Limb (tissue), 2 donors: ENCODE measurements around the gene LILRB5.
"Not testable (repeated sequence)": the region's sequence is repeated elsewhere in the genome, so short reads cannot be mapped to it uniquely, and the experiment has no call there.

Experiments used
- DNase-seq, 2 donors: peaks; one replicate each; pipeline ENCODE4 v3.0.0-alpha.2; 2016; ENCODE audit errors: extremely low spot score in 2 of 2

Gene LILRB5

GRCh38 chr19:54277111-54277615, 20.1 kb upstream of the LILRB5 start:
- DNase-seq, result not testable (repeated sequence)

GRCh38 chr19:54275951-54276350, 18.9 kb upstream of the LILRB5 start:
- no peak for DNase-seq

DNA sequence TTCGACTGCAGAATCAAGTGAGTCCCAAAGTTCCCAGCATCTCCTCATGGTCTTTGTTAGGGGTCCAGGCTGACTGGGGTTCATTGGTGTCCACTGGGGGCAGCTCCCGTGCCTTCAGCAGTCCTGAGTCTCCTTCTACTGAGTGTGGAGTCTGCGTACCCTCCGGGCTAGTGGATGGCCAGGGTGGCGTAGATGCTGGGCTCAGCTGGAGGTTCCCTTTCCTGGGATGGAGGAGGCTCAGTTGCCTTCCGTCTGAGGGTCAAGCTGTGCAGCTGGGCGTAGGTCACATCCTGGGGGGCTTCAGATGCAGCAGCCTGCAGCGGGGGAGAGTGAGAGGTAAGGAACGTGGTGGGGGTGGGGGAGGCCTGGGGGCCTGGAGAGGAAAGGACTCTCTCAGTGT, 17.4 kb upstream of the LILRB5 start:
- DNase-seq, result peak in 1 of 2 donors; percentile 6

DNA sequence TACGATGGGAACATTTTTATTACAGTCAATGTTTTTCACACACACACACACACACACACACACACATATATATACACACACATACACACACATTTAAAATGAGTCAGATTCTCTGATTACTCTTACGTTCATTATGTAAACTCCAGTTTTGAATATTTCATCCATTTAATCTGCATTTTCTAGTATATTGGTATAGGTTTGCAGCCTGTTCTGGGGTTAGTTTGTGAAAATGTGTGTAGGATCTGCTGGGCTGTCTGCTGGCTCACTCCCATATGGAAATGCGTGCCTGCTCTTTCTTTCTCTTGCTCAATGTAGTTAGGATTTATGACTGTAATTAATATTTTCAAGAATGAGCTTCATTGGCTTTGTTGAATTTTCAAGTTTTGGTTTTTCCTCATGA, 16.7 kb upstream of the LILRB5 start:
- DNase-seq, result no peak

GRCh38 chr19:54272181-54272580, 15.1 kb upstream of the LILRB5 start:
- not testable (repeated sequence) for DNase-seq

DNA sequence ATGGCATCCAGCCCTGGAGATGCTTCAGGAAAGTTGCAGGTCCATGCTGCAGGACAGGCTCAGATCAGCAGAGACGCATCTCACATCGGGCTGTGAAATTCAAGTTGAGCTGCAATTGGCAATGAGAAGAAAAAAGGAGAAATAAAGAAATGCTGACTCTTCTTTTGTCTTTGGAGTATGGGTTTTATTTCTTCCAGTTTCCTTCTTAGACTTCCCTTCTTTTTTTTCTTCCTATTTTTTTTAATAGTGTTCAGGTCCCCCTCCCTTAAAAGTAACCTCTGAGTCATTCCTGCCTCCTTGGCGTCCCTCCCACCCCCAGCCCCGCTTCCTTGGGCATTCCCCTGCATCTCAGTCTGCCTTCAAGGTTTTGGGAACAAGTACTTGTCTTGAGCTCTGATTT, 14.5 kb upstream of the LILRB5 start:
- peak in 1 of 2 donors; percentile 5 for DNase-seq

- peak in 1 of 2 donors; percentile 7 for DNase-seq
Observed at GRCh38 chr19:54271106-54271505, 14.0 kb upstream of the LILRB5 start.

GRCh38 chr19:54268936-54269335, 11.9 kb upstream of the LILRB5 start:
- DNase-seq, result no peak

DNA sequence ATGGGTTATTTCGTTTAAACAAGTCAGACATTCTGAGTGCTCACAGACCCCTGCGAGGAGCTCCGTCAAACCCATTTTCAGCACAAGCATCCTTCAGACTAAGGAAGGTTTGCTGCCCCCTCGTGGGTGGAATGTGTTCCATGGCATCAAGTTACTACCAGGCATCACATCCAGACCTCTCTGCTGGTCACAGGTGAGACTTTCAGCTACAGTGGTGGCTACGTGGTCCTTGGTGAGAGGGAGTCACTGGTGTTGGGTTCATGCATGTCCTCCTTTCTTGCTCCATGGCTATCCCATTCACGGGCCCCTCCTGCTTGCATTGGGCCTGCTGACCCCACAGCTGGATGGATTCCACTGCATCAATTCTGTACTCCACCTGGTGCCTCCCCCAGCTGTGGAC, 9.1 kb upstream of the LILRB5 start:
- peak; percentile 21 to 84 for DNase-seq

DNA sequence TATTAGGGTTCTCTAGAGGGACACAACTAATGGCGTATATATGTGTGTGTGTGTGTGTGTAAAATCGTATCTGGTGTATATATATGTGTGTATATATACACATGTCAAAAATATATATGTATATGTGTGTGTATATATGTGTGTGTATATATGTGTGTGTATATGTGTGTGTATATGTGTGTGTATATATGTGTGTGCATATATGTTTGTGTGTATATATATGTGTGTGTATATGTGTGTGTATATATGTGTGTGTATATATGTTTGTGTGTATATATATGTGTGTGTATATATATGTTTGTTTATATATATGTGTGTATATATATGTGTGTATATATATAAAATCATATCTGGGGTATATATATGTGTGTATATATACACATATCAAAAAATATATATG, 5.4 kb upstream of the LILRB5 start:
- no peak for DNase-seq

- DNase-seq, result no peak
Observed at GRCh38 chr19:54262066-54262465, 5.0 kb upstream of the LILRB5 start.

GRCh38 chr19:54256250-54257115, 590 bp downstream of the LILRB5 start:
- no peak for DNase-seq

GRCh38 chr19:54255105-54255775, 1.8 kb downstream of the LILRB5 start:
- no peak for DNase-seq

GRCh38 chr19:54254195-54254906, 2.7 kb downstream of the LILRB5 start:
- DNase-seq, result no peak

DNA sequence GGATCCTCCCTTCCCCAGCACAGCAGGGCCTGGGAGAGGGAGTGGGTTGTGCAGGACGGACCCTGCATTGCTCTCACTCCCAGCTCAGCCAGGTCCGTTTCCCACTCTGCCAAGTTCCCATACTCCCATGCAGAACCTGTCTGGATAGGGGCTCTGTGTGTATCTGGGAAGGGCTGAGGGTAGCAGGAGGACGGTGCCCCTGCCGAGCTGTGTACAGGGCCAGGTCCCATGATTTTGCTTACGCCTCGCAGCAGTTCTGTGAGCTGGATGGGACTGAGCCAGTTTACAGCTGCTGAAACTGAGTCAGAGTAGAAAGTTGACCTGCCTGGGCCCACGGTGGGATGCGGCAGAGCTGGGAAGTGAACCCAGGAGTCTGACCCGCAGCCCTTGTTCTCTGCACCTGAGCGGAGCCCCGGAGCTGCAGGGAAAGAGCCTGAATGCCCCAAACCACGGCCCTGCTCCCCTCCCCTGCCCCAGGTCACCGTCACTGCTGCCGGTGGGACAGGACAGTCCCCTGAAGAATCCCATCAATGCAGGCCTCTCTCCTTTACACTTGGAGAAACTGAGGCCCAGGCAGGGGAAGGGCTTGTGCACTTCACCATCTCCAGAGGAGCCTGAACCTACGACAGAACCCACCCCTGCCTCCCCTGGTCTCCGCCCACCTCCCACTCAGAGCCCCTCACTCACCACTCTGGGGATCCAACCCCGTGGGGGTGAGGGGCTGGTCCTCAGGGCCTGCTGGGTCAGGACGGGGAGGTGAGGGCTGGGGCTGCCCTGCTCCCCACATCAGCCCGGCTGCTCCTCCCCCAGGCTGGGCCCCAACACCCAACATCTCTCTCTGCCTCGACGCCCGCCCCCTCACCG, 3.5 kb downstream of the LILRB5 start:
- no peak for DNase-seq

GRCh38 chr19:54252845-54253244, 4.2 kb downstream of the LILRB5 start:
- no peak for DNase-seq

DNA sequence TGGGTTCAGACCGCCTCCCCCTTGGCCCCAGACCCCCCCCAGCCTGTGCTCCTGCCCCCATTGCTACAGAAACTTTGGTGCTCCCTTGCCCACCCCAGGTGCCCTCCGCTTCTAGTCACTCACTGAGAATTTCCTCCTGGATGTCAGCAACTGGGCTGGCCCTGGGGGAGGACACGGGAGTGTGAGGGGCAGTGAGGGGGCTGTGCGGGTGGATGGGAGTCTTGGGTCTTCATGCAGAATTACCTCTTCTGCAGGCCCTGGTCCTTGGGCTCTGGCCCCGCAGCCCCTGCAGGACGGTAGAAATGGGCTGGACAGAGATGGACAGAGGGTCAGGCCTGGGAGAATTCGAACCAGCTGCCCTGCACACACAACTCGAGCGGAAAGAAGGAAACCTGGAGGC, 4.8 kb downstream of the LILRB5 start:
- no peak for DNase-seq

DNA sequence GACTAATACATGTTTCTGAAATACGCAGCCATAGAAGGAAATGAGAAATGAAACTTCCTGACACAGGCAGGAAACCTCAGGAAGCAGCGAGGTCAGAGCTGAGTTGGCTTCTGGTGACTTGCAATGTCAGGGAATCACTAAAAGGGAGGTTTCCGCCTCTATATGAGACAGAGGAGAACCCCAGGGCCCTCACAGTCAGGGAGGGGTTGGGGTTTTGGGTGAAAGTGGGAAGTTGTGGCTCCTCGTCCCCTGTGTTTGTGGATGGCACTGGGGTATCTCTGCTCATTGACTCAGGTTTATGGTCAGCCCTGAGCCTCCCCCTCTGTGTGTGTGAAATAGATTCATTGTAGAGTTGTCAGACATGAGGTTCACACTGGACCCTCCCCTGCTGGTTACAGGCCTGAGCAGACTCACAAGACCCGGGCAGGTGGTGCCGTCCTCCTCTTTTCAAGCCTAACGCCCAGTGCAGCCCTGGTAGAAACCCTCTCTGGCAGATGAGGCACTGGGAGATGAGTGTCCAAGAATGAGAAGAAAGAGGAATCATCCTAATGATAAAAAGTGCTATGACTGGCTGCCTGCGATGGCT, 9.0 kb downstream of the LILRB5 start:
- no peak for DNase-seq

- no peak for DNase-seq
Observed at GRCh38 chr19:54247106-54247930, 9.8 kb downstream of the LILRB5 start.

GRCh38 chr19:54245936-54246335, 11.1 kb downstream of the LILRB5 start:
- DNase-seq, result no peak
